Transverse colon (tissue), 3 donors: ENCODE data around the gene XYLT1.

Experiments
- EP300 ChIP-seq: sonication (generic); formaldehyde crosslinking; IDR thresholded peaks from one replicate; pipeline ENCODE4 v1.6.1; 2017; ENCODE audit warnings: antibody characterized with exemption, low read depth
- POLR2A ChIP-seq: fragments of 450-650 bp; IDR thresholded peaks from one replicate; pipeline ENCODE4 v1.6.1; 2016; ENCODE audit warnings: antibody characterized with exemption, mild to moderate bottlenecking, moderate library complexity
- TF ChIP-seq, protein P1 (sequence below), 5 experiments: fragments of 200-600 bp in 3 of 5; fragments of 450-650 bp in 2 of 5; sonication (generic) in 3 of 5; IDR thresholded peaks; 1 replicate in 2 of 5; 2 replicates in 3 of 5; pipeline ENCODE4 v1.5.1; 2016 to 2017; ENCODE audit warnings: antibody characterized with exemption in 5 of 5, inconsistent platforms in 3 of 5, mild to moderate bottlenecking in 2 of 5, moderate library complexity in 1 of 5

- TF ChIP-seq, protein P1, sequence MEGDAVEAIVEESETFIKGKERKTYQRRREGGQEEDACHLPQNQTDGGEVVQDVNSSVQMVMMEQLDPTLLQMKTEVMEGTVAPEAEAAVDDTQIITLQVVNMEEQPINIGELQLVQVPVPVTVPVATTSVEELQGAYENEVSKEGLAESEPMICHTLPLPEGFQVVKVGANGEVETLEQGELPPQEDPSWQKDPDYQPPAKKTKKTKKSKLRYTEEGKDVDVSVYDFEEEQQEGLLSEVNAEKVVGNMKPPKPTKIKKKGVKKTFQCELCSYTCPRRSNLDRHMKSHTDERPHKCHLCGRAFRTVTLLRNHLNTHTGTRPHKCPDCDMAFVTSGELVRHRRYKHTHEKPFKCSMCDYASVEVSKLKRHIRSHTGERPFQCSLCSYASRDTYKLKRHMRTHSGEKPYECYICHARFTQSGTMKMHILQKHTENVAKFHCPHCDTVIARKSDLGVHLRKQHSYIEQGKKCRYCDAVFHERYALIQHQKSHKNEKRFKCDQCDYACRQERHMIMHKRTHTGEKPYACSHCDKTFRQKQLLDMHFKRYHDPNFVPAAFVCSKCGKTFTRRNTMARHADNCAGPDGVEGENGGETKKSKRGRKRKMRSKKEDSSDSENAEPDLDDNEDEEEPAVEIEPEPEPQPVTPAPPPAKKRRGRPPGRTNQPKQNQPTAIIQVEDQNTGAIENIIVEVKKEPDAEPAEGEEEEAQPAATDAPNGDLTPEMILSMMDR (IDR thresholded peaks at IDR 0.05): no peak
- TF ChIP-seq EP300 (no peak), POLR2A (no peak)
These were observed 414.1 kb downstream of the XYLT1 start for GRCh38 chr16:17056666-17057065.
